Ovary (tissue), 9 donors: ENCODE results near the gene GART. TPM values are rescaled to one million over a fixed set of nuclear protein-coding genes. Genes with fewer than 3 reads are reported as not detected.

Experiments
- DNase-seq, 5 donors: peaks; one replicate each; pipeline ENCODE4 v3.0.0-alpha.2; 2019 to 2020
- H3K27ac ChIP-seq, 2 donors: fragments of 200-600 bp; one replicate each; pipeline versions ENCODE4 v1.5.1 to v1.8.0; 2019 to 2022
- H3K27me3 ChIP-seq: fragments of 200-600 bp; one replicate; pipeline ENCODE4 v1.8.0; 2022
- H3K36me3 ChIP-seq: fragments of 200-600 bp; sonication (generic); one replicate; pipeline ENCODE4 v1.5.1; 2019
- H3K4me1 ChIP-seq: one replicate; pipeline ENCODE4 v1.8.1; 2013; ENCODE audit warnings: mild to moderate bottlenecking, moderate library complexity; ENCODE audit not compliant: insufficient read depth
- H3K4me3 ChIP-seq: fragments of 200-600 bp; sonication (generic); one replicate; pipeline ENCODE4 v1.5.1; 2017
- H3K9me3 ChIP-seq, 2 donors: fragments of 200-600 bp in 1 of 2; sonication (generic) in 1 of 2; one replicate each; pipeline versions ENCODE4 v1.5.1 to v1.8.1; 2013 to 2019; ENCODE audit warnings: mild to moderate bottlenecking in 1 of 2, moderate library complexity in 1 of 2
- EP300 ChIP-seq: sonication (generic); formaldehyde crosslinking; IDR thresholded peaks from one replicate; pipeline ENCODE4 v1.6.1; 2017; ENCODE audit warnings: antibody characterized with exemption
- POLR2A ChIP-seq: fragments of 450-650 bp; IDR thresholded peaks from one replicate; pipeline ENCODE4 v1.6.1; 2017; ENCODE audit warnings: antibody characterized with exemption, mild to moderate bottlenecking, moderate library complexity
- WGBS, 3 donors: extraction: QIAGEN DNeasy Blood & Tissue Kit in 1 of 3; methylation state at CpG; one replicate each; pipeline versions ENCODE4 v1.1.5 to v1.1.7; 2013 to 2017; 5-methylcytosine and 5-hydroxymethylcytosine counted together
- intact Hi-C, 4 donors: fragments of 100-400 bp; cut with DNase I; formaldehyde crosslinking; loops; one replicate each; pipeline versions ENCODE4 v1.11.0 to v1.15.1; 2022 to 2023
- polyA plus RNA-seq, 2 donors: library from polyadenylated mRNA; stranded (reverse); fragments of 200-250 nt in 1 of 2; fragments of 350-450 nt in 1 of 2; fragmentation: Illumina TruSeq in 1 of 2; extraction: RNeasy Lipid Tissue Mini Kit (QIAGEN cat#74804) in 1 of 2; gene quantifications; one replicate each; pipeline ENCODE4 v1.2.3, GENCODE V29; 2013 to 2014
- total RNA-seq, 7 donors: library from RNA; depleted of rRNA in 2 of 7; stranded (reverse); fragments of >200 nt in 2 of 7; fragmentation: NEBNext Ultra II Directional in 3 of 7; extraction: Animal tissue kit (Norgen Biotek cat#: 25700) in 3 of 7; gene quantifications; one replicate each; pipeline versions ENCODE4 v1.1.0 to v1.2.4, GENCODE V29; 2016 to 2023
- TF ChIP-seq, protein P1 (sequence below), 3 donors: fragments of 450-650 bp in 2 of 3; fragments of 200-600 bp in 1 of 3; IDR thresholded peaks; one replicate each; pipeline versions ENCODE4 v1.5.1 to v1.8.0; 2016 to 2022; ENCODE audit warnings: antibody characterized with exemption in 3 of 3, mild to moderate bottlenecking in 1 of 3
- donor health status: DM: no; HTN: no; CAD: no; lungs with moderate emphysema.
- donor health status: DM: no; HTN: no; CAD: no.
- donor health status: Bipolar disorder and iron deficiency.
- donor health status: DM: yes; HTN: yes; CAD: no.
- donor health status: DM: no; HTN: no; CAD: no.
- donor health status: DM: yes; HTN: yes; CAD: no.

The GART gene
- total and polyA plus RNA-seq, 9 donors: 17.5 to 84.4 (median 51.9) TPM

DNA sequence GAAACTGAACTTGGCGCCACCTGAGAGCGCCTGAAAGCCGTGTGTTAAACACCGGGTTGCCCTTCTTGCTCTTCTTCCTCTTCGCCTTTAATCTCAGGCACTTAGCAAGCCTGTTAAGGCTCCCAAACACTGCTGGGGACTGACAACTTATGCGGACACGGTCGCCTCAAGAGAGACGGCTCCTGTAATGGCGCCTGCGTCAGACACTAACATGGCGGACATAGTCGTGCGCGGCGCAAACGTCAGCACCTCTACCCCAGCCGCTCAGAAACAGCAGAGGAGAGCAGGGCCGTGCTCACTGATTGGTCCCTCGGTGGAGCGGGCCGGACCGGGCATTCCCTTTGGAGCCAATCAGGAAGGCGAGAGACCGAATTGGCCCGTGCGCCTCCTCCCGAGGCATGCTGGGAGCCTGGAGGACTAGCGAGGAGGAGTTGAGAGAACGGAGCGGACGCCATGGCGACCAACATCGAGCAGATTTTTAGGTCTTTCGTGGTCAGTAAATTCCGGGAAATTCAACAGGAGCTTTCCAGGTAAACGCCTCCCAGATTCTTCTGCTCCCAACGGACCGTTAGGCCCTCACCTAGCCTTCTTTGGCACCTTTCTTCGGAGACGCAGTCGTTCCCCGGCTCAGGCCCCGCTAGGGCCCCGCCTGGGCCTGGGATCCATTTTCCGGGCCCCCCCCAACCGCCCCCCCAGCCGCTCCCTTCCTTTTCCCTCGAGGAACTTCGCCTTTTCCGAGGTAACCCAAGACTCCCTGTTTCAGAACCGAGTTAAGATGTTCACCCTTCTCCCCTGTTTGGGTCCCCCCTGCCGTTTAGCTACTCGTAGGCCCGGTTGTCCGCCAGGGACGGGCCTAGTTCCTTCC, 955 bp upstream of the GART start, which contains the start of gene SON:
Gene SON, plus strand, starts transcription at position 399 of the 865 bp plus-strand sequence. Its CDS starts 55 bp downstream, at position 454.
- 0 to 1% (median 1%) methylated on average over 47 to 56 of the region's 57 CpGs for WGBS, 3 donors
- intact Hi-C loops: loop anchor here in 1 of 4 donors (5.0 kb wide), 1 partner anchor 99 kb away; the partner anchor contains the start of genes CRYZL1 and ITSN1
- Histone ChIP-seq H3K36me3 (no peaks in the 10 kb centered on the region), H3K4me3 (peak within 1 kb of the TSS; percentile 88), H3K27ac (peak within 1 kb of the TSS; percentile 92 to 94), H3K4me1 (peaks cover 5% of the 10 kb centered on the region), H3K9me3 (no peaks in the 10 kb centered on the region), H3K27me3 (no peaks in the 10 kb centered on the region)
- TF ChIP-seq, protein P1, sequence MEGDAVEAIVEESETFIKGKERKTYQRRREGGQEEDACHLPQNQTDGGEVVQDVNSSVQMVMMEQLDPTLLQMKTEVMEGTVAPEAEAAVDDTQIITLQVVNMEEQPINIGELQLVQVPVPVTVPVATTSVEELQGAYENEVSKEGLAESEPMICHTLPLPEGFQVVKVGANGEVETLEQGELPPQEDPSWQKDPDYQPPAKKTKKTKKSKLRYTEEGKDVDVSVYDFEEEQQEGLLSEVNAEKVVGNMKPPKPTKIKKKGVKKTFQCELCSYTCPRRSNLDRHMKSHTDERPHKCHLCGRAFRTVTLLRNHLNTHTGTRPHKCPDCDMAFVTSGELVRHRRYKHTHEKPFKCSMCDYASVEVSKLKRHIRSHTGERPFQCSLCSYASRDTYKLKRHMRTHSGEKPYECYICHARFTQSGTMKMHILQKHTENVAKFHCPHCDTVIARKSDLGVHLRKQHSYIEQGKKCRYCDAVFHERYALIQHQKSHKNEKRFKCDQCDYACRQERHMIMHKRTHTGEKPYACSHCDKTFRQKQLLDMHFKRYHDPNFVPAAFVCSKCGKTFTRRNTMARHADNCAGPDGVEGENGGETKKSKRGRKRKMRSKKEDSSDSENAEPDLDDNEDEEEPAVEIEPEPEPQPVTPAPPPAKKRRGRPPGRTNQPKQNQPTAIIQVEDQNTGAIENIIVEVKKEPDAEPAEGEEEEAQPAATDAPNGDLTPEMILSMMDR (IDR thresholded peaks at IDR 0.05): no peak
- TF ChIP-seq POLR2A (peak; percentile 94), EP300 (peak; percentile 51)
- peak; percentile 97 to 99 (median 98) for DNase-seq

DNA sequence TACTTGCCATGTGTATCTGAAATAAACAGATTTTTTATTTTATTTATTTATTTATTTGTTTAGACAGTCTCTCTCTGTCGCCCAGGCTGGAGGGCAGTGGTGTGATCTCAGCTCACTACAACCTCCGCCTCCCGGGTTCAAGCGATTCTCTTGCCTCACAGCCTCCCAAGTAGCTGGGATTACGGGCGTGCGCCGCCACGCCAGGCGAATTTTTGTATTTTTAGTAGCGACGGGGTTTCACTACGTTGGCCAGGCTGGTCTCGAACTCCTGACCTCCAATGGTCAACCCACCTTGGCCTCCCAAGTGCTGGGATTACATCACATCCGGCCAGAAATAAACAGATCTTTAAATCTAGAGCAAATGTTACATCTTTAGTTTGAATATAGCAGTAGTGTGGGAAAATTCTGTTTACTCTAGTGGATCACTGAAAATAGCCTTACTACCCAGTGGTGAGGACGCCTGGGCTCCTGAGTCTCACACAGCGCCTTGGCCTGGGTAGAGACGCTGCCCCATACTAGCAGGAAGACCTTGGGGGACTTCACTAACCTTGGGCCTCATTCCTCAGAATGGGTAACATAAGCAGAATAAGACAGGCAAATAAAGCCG, 709 bp downstream of the GART start:
- peak in 4 of 5 donors; percentile 22 to 58 (median 41) for DNase-seq
- Histone ChIP-seq H3K27me3 (no peaks in the 10 kb centered on the region), H3K4me3 (peak overlapping the region; percentile 88), H3K36me3 (no peaks in the 10 kb centered on the region), H3K9me3 (no peaks in the 10 kb centered on the region), H3K4me1 (peaks cover 5% of the 10 kb centered on the region), H3K27ac (peak overlapping the region in 1 of 2 donors; percentile 94)
- intact Hi-C loops: loop anchor here in 1 of 4 donors (5.0 kb wide), 1 partner anchor 101 kb away; the partner anchor contains the start of genes CRYZL1 and ITSN1
- WGBS, 3 donors: 37 to 46% (median 45%) methylated on average over 19 of the region's 19 CpGs
- TF ChIP-seq, protein P1 (IDR thresholded peaks at IDR 0.05): no peak
- TF ChIP-seq EP300: no peak
- no peak for TF ChIP-seq POLR2A

GRCh38 chr21:33540711-33541104, 1.2 kb downstream of the GART start:
- Histone ChIP-seq H3K27me3 (no peaks in the 10 kb centered on the region), H3K4me1 (peaks cover 5% of the 10 kb centered on the region), H3K4me3 (peak overlapping the region; percentile 88), H3K9me3 (no peaks in the 10 kb centered on the region), H3K36me3 (no peaks in the 10 kb centered on the region), H3K27ac (peak overlapping the region in 1 of 2 donors; percentile 94)
- WGBS, 3 donors: 39 to 54% (median 46%) methylated on average over 3 of the region's 3 CpGs
- intact Hi-C loops: loop anchor here in 1 of 4 donors (5.0 kb wide), 1 partner anchor 102 kb away; the partner anchor contains the start of genes CRYZL1 and ITSN1
- no peak for TF ChIP-seq EP300
- TF ChIP-seq, protein P1 (IDR thresholded peaks at IDR 0.05): no peak
- TF ChIP-seq POLR2A: no peak
- no peak for DNase-seq

DNA sequence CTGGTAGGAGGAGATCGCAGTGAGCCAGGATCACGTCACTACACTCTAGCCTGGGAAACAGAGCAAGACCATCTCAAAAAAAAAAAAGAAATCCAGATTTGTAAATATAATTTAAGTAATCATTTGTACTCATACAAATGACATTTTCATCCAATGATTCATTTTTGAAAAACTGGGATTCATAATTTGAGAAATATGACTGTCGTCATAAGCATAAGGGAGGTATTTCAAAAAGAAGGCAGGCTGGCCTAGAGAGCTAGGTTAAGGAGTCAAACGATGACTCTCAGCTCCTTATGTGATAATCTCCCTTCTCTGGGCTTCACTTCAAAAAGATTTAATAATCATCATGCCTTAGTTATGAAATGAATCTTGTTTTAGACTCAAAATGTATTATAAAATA, 2.3 kb downstream of the GART start:
- Histone ChIP-seq H3K9me3 (no peaks in the 10 kb centered on the region), H3K27ac (no peak overlapping the region), H3K27me3 (no peaks in the 10 kb centered on the region), H3K4me1 (peaks cover 4% of the 10 kb centered on the region), H3K36me3 (no peaks in the 10 kb centered on the region), H3K4me3 (no peak overlapping the region)
- TF ChIP-seq, protein P1 (IDR thresholded peaks at IDR 0.05): no peak
- intact Hi-C loops: loop anchor here in 1 of 4 donors (5.0 kb wide), 1 partner anchor 103 kb away; the partner anchor contains the start of genes CRYZL1 and ITSN1
- no peak for DNase-seq
- WGBS, 3 donors: 73 to 80% (median 78%) methylated on average over 4 of the region's 4 CpGs
